Peyer's patch (tissue), 4 donors: ENCODE results near the gene KIF21B.
"Not testable (repeated sequence)": the region's sequence is repeated elsewhere in the genome, so short reads cannot be mapped to it uniquely, and the experiment has no call there.

Source experiments
- POLR2A ChIP-seq, 2 donors: fragments of 450-650 bp; IDR thresholded peaks; one replicate each; pipeline ENCODE4 v1.5.1; 2017; ENCODE audit warnings: antibody characterized with exemption in 2 of 2, mild to moderate bottlenecking in 2 of 2, moderate library complexity in 2 of 2
- TF ChIP-seq, protein P1 (sequence below), 6 experiments: fragments of 450-650 bp in 4 of 6; fragments of 200-600 bp in 2 of 6; sonication (generic) in 1 of 6; IDR thresholded peaks; one replicate each; pipeline ENCODE4 v1.5.1; 2017 to 2019; ENCODE audit warnings: antibody characterized with exemption in 6 of 6, mild to moderate bottlenecking in 3 of 6, moderate library complexity in 1 of 6

DNA sequence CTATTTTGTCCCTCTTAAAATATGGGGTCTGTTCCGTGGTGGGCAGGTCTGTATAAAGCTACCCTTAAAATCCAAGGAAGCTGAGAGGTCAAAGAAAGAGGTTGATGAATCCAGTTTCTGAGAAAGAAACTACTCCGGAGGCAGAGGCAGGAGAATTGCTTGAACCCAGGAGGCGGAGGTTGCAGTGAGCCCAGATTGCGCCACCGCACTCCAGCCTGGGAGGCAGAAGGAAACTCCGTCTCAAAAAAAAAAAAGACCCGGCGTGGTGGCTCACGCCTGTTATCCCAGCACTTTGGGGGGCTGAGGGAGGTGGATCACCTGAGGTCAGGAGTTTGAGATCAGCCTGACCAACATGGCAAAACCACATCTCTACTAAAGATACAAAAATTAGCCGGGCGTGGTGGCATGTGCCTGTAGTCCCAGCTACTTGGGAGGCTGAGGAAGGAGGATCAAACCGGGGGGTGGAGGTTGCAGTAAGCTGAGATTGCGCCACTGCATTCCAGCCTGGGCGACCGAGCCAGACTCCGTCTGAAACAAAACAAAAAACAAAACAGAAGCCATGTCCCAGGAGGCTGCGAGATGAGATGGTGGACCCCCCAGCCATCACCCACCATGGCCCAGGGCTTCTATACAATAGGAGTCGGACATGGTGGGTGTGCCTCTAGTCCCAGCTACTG is 88.1 kb downstream of the KIF21B start:
- not testable (repeated sequence) for TF ChIP-seq POLR2A (IDR thresholded peaks at IDR 0.05)
- TF ChIP-seq, protein P1, sequence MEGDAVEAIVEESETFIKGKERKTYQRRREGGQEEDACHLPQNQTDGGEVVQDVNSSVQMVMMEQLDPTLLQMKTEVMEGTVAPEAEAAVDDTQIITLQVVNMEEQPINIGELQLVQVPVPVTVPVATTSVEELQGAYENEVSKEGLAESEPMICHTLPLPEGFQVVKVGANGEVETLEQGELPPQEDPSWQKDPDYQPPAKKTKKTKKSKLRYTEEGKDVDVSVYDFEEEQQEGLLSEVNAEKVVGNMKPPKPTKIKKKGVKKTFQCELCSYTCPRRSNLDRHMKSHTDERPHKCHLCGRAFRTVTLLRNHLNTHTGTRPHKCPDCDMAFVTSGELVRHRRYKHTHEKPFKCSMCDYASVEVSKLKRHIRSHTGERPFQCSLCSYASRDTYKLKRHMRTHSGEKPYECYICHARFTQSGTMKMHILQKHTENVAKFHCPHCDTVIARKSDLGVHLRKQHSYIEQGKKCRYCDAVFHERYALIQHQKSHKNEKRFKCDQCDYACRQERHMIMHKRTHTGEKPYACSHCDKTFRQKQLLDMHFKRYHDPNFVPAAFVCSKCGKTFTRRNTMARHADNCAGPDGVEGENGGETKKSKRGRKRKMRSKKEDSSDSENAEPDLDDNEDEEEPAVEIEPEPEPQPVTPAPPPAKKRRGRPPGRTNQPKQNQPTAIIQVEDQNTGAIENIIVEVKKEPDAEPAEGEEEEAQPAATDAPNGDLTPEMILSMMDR (IDR thresholded peaks at IDR 0.05), result not testable (repeated sequence)
